H9 (cell line): ENCODE results near the gene TXNDC11. TPM values are rescaled to one million over a fixed set of nuclear protein-coding genes. Genes with fewer than 3 reads are reported as not detected.

Source experiments
- DNase-seq: peaks from one replicate; pipeline ENCODE4 v3.0.0-alpha.2; 2017
- H2AFZ ChIP-seq: one replicate; pipeline ENCODE4 v1.6.1; 2013; ENCODE audit warnings: mild to moderate bottlenecking, low read length, control low read depth, moderate library complexity
- H2AK5ac ChIP-seq: 2 replicates; pipeline ENCODE4 v1.6.1; 2013; ENCODE audit warnings: low read length, control low read depth, mixed read lengths; ENCODE audit not compliant: insufficient read length
- H2BK120ac ChIP-seq: one replicate; pipeline ENCODE4 v1.6.1; 2013; ENCODE audit warnings: low read depth, mild to moderate bottlenecking, low read length, control low read depth, inconsistent platforms; ENCODE audit not compliant: poor library complexity, severe bottlenecking
- H2BK12ac ChIP-seq: 2 replicates; pipeline ENCODE4 v1.6.1; 2013; ENCODE audit warnings: low read length, control low read depth, mixed read lengths, low read depth; ENCODE audit not compliant: insufficient read length
- H2BK15ac ChIP-seq: 2 replicates; pipeline ENCODE4 v1.6.1; 2013; ENCODE audit warnings: low read depth, low read length, control low read depth
- H2BK20ac ChIP-seq: one replicate; pipeline ENCODE4 v1.6.1; 2013; ENCODE audit warnings: low read depth, mild to moderate bottlenecking, low read length, control low read depth, inconsistent platforms; ENCODE audit not compliant: poor library complexity, severe bottlenecking
- H2BK5ac ChIP-seq: 2 replicates; pipeline ENCODE4 v1.6.1; 2013; ENCODE audit warnings: low read length, control low read depth, mixed read lengths; ENCODE audit not compliant: insufficient read length
- H3K14ac ChIP-seq: 2 replicates; pipeline ENCODE4 v1.6.1; 2013; ENCODE audit warnings: low read length, control low read depth; ENCODE audit not compliant: insufficient read depth
- H3K18ac ChIP-seq: 2 replicates; pipeline ENCODE4 v1.6.1; 2013; ENCODE audit warnings: low read depth, mild to moderate bottlenecking, mixed read lengths, low read length, control low read depth; ENCODE audit not compliant: insufficient read length
- H3K23ac ChIP-seq: 2 replicates; pipeline ENCODE4 v1.6.1; 2013; ENCODE audit warnings: low read length, control low read depth, mixed read lengths, low read depth; ENCODE audit not compliant: insufficient read length
- H3K23me2 ChIP-seq: 2 replicates; pipeline ENCODE4 v1.6.1; 2013; ENCODE audit warnings: low read depth, mild to moderate bottlenecking, mixed read lengths, low read length, control low read depth; ENCODE audit not compliant: insufficient read length, poor library complexity, severe bottlenecking
- H3K27ac ChIP-seq: 2 replicates; pipeline ENCODE4 v1.5.1; 2013; ENCODE audit warnings: low read length, control low read depth, mixed read lengths, low read depth; ENCODE audit not compliant: insufficient read length
- H3K27me3 ChIP-seq: 2 replicates; pipeline ENCODE4 v1.6.1; 2013; ENCODE audit warnings: low read length, control low read depth, inconsistent platforms; ENCODE audit not compliant: insufficient read depth
- H3K4ac ChIP-seq: 2 replicates; pipeline ENCODE4 v1.6.1; 2013; ENCODE audit warnings: low read depth, mild to moderate bottlenecking, control low read depth, inconsistent platforms, low read length, moderate library complexity
- H3K4me1 ChIP-seq: 2 replicates; pipeline ENCODE4 v1.6.1; 2013; ENCODE audit warnings: low read length, control low read depth, inconsistent platforms; ENCODE audit not compliant: insufficient read depth
- H3K4me2 ChIP-seq: 2 replicates; pipeline ENCODE4 v1.6.1; 2013; ENCODE audit warnings: low read length, control low read depth, mixed read lengths; ENCODE audit not compliant: insufficient read length, insufficient read depth
- H3K56ac ChIP-seq: 2 replicates; pipeline ENCODE4 v1.6.1; 2013; ENCODE audit warnings: low read depth, mild to moderate bottlenecking, mixed read lengths, low read length, control low read depth; ENCODE audit not compliant: insufficient read length
- H3K79me1 ChIP-seq: 2 replicates; pipeline ENCODE4 v1.6.1; 2013; ENCODE audit warnings: low read depth, mild to moderate bottlenecking, moderate library complexity, low read length, control low read depth, inconsistent platforms; ENCODE audit not compliant: insufficient read depth, poor library complexity, severe bottlenecking
- H3K79me2 ChIP-seq: 2 replicates; pipeline ENCODE4 v1.6.1; 2013; ENCODE audit warnings: low read length, control low read depth, inconsistent platforms; ENCODE audit not compliant: insufficient read depth
- H3K9ac ChIP-seq: 2 replicates; pipeline ENCODE4 v1.6.1; 2013; ENCODE audit warnings: low read length, control low read depth, mixed read lengths; ENCODE audit not compliant: insufficient read length; ENCODE audit errors: extremely low read depth
- H3K9me3 ChIP-seq: one replicate; pipeline ENCODE4 v1.6.1; 2013; ENCODE audit warnings: low read depth, low read length, inconsistent platforms; ENCODE audit not compliant: control insufficient read depth
- H3T11ph ChIP-seq: one replicate; pipeline ENCODE4 v1.6.1; 2013; ENCODE audit warnings: mild to moderate bottlenecking, low read length, control low read depth, inconsistent platforms
- H4K20me1 ChIP-seq: one replicate; pipeline ENCODE4 v1.6.1; 2013; ENCODE audit not compliant: control insufficient read depth, insufficient read length, insufficient read depth
- H4K5ac ChIP-seq: 2 replicates; pipeline ENCODE4 v1.6.1; 2013; ENCODE audit warnings: low read depth, mild to moderate bottlenecking, mixed read lengths, low read length, control low read depth; ENCODE audit not compliant: insufficient read length
- H4K8ac ChIP-seq: replicated peaks from 2 replicates; pipeline ENCODE4 v1.6.1; 2013; ENCODE audit warnings: low read length, control low read depth, mixed read lengths, low read depth; ENCODE audit not compliant: insufficient read length
- H4K91ac ChIP-seq: 2 replicates; pipeline ENCODE4 v1.6.1; 2013; ENCODE audit warnings: low read depth, mild to moderate bottlenecking, moderate library complexity, mixed read lengths, low read length, control low read depth; ENCODE audit not compliant: insufficient read length
- H3K27ac Mint-ChIP-seq, 3 experiments: 2 replicates in 2 of 3; 3 replicates in 1 of 3; pipeline ENCODE4 v1.8.0; 2020 to 2021; ENCODE audit warnings: mixed read lengths in 3 of 3, mild to moderate bottlenecking in 1 of 3, moderate library complexity in 1 of 3
- H3K27me3 Mint-ChIP-seq: 2 replicates; pipeline ENCODE4 v1.8.0; 2021; ENCODE audit warnings: low read depth, mild to moderate bottlenecking, moderate library complexity, mixed read lengths
- H3K36me3 Mint-ChIP-seq, 3 experiments: 2 replicates in 2 of 3; 3 replicates in 1 of 3; pipeline ENCODE4 v1.8.0; 2020 to 2021; ENCODE audit warnings: low read depth in 3 of 3, mixed read lengths in 3 of 3; ENCODE audit not compliant: insufficient read depth in 1 of 3
- H3K4me1 Mint-ChIP-seq, 2 experiments: 2 replicates each; pipeline ENCODE4 v1.8.0; 2020; ENCODE audit warnings: mixed read lengths in 2 of 2
- H3K4me3 Mint-ChIP-seq, 2 experiments: 2 replicates in 1 of 2; 3 replicates in 1 of 2; pipeline ENCODE4 v1.8.0; 2020 to 2021; ENCODE audit warnings: mild to moderate bottlenecking in 2 of 2, mixed read lengths in 2 of 2, moderate library complexity in 1 of 2
- H3K9me3 Mint-ChIP-seq, 2 experiments: 2 replicates in 1 of 2; 3 replicates in 1 of 2; pipeline ENCODE4 v1.8.0; 2020; ENCODE audit warnings: mild to moderate bottlenecking in 2 of 2, mixed read lengths in 2 of 2, moderate library complexity in 1 of 2
- CTCF ChIP-seq: fragments of 200-600 bp; sonication (generic); conservative IDR thresholded peaks from 3 replicates; pipeline ENCODE4 v1.8.0; 2021; ENCODE audit warnings: antibody characterized with exemption, mild to moderate bottlenecking
- WGBS: extraction: QIAGEN DNeasy Blood & Tissue Kit; methylation state at CpG from one replicate; pipeline ENCODE4 v1.1.7; 2013; ENCODE audit warnings: missing lambda C conversion rate, low lambda C conversion rate, mixed read lengths; ENCODE audit not compliant: insufficient read length; ENCODE audit errors: extremely low coverage; 5-methylcytosine and 5-hydroxymethylcytosine counted together
- total RNA-seq: library from RNA; stranded (reverse); gene quantifications from 2 replicates; pipeline ENCODE4 v1.2.1, GENCODE V29; 2021

TXNDC11 gene
- total RNA-seq, 1 experiment from 2014 or later: 12.2 TPM

DNA sequence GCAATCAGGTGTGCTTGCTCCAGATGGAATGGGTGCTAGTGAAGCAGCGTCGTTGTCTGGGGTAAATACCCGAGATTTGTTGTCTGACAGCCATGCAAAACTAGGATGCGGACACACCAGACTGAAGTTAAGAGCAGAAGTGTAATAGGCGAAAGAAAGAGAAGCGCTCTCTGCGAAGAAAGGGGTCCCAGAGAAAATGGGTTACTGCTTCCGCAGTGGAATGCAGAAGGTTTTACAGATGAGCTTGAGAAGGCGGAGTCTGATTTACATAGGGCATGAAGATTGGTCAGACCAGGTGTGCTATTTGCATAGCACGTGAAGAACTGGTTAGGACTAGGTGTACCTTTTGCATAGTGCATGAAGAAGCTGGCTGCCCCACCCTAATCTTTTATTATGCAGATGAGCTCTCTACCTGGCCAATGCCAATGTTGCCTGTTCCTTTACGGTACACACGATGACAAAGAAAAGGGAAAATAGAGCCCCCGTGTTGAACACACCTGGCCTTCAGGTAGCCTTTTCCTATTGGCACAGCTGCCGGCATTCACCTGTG lies 106.4 kb downstream of the TXNDC11 start:
- Mint-ChIP-seq H3K27ac (peak overlapping the region; percentile 71 to 99 (median 98); a peak in 5 of 7 replicates), H3K4me3 (peak overlapping the region; percentile 57 to 69; a peak in 4 of 5 replicates), H3K36me3 (no peaks in the 10 kb centered on the region), H3K27me3 (peaks cover 6% of the 10 kb centered on the region), H3K9me3 (no peaks in the 10 kb centered on the region; a peak in 1 of 5 replicates), H3K4me1 (peaks cover 32 to 49% of the 10 kb centered on the region in 2 experiments)
- no peak overlapping the region for H2BK20ac ChIP-seq
- H2BK12ac ChIP-seq: no peak overlapping the region
- no peaks in the 10 kb centered on the region for H3K9me3 ChIP-seq
- H4K20me1 ChIP-seq: no peaks in the 10 kb centered on the region
- no peak for TF ChIP-seq CTCF
- H3K18ac ChIP-seq: peak overlapping the region; percentile 74
- H4K8ac ChIP-seq: no peak overlapping the region
- no peaks in the 10 kb centered on the region for H3K27me3 ChIP-seq
- peak overlapping the region; percentile 39; the same call in 1 of the 2 replicates for H2BK15ac ChIP-seq
- H2AFZ ChIP-seq: no peak overlapping the region
- WGBS: no CpG with 5 or more reads among the region's 14 CpGs
- peaks cover 8% of the 10 kb centered on the region; the same call in 1 of the 2 replicates for H3K4me1 ChIP-seq
- peak overlapping the region; percentile 8 for H4K5ac ChIP-seq
- DNase-seq: peak; percentile 96
- H3K23me2 ChIP-seq: peaks cover 3% of the 10 kb centered on the region
- H3K23ac ChIP-seq: no peak overlapping the region
- peak overlapping the region; percentile 91; the same call in 1 of the 2 replicates for H3K14ac ChIP-seq
- no peak overlapping the region for H3K56ac ChIP-seq
- peak overlapping the region; percentile 31 for H2BK5ac ChIP-seq
- no peak overlapping the region for H2AK5ac ChIP-seq
- H3T11ph ChIP-seq: no peak overlapping the region
- peak overlapping the region; percentile 51 for H3K9ac ChIP-seq
- H3K27ac ChIP-seq: peak overlapping the region; percentile 87
- peak overlapping the region; percentile 58 for H3K4me2 ChIP-seq
- no peaks in the 10 kb centered on the region for H3K79me1 ChIP-seq
- H3K79me2 ChIP-seq: no peaks in the 10 kb centered on the region
- peak overlapping the region; percentile 35; the same call in 1 of the 2 replicates for H3K4ac ChIP-seq
- H4K91ac ChIP-seq: peak overlapping the region; percentile 4
- peak overlapping the region; percentile 75 for H2BK120ac ChIP-seq
